H7 (cell line): ENCODE measurements around the gene SAMMSON. TPM values are rescaled to one million over a fixed set of nuclear protein-coding genes. Genes with fewer than 3 reads are reported as not detected.
A peak's percentile ranks its signal among the peaks of the same experiment; 100 is the strongest.

Experiments
- DNase-seq: peaks from one replicate; pipeline ENCODE4 v3.0.0; 2012
- H3K27me3 ChIP-seq: 2 replicates; pipeline ENCODE4 v1.6.0; 2011; ENCODE audit warnings: mild to moderate bottlenecking, low read length; ENCODE audit not compliant: control insufficient read depth, insufficient read depth
- H3K36me3 ChIP-seq: replicated peaks from 2 replicates; pipeline ENCODE4 v1.5.1; 2011; ENCODE audit warnings: low read length; ENCODE audit not compliant: control insufficient read depth, insufficient read depth
- H3K4me3 ChIP-seq: 2 replicates; pipeline ENCODE4 v1.5.1; 2011; ENCODE audit warnings: low read depth, mild to moderate bottlenecking, control low read depth, low read length, moderate library complexity; ENCODE audit not compliant: insufficient read depth
- total RNA-seq: library from RNA; depleted of rRNA; stranded (reverse); fragments of >200 nt; shearing (Covaris generic); gene quantifications from 2 replicates; pipeline ENCODE4 v1.2.3, GENCODE V29; 2014; rRNA removed

The SAMMSON gene
- 0.04 TPM in 1 of 2 replicates, not detected in the other for total RNA-seq

DNA sequence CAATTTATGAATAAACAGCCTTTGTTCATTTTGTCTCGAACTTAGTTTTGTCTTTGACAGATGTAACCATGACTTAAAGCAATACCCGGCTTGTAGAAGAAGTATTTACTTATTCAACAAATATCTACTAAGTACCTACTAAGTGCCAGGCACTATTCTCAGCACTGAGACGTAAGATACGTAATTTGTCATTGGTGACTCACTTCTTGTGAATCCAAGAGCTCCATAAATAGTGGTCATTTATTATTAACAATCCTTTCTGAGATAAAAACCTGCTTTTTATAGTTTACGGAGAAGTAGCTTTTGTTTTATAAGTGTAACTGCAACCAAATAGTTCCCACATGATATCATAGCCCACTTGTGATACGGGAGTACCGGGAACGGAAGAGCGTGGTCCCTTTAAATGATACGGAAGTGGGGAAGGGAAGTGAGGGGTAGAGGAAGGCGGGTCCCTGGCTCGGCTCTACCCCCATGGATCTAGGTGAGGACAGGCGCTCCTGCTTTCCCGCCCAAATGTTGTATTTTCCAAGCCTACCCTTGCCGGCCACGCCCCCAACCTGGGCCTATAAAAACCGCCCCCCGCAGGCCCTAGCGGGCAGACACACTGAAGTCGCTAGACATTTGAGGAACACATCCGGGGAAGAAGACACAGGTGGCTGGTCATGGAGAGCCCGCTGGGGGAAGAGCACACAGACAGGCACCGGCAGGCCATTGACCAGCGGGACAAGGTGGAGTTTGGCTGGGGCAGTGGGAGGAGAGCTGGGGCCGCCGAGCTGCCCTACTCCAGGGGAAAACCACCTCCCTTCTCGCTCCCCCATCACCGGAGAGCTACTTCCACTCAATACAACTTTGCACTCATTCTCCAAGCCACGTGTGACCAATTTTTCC is at the start of gene SAMMSON:
SAMMSON (plus strand) TSS at position 594 of the 888 bp plus-strand sequence.
- no peaks in the 10 kb centered on the region for H3K36me3 ChIP-seq
- DNase-seq: peak; percentile 20
- no peaks in the 10 kb centered on the region for H3K27me3 ChIP-seq
- no peak within 1 kb of the TSS for H3K4me3 ChIP-seq

DNA sequence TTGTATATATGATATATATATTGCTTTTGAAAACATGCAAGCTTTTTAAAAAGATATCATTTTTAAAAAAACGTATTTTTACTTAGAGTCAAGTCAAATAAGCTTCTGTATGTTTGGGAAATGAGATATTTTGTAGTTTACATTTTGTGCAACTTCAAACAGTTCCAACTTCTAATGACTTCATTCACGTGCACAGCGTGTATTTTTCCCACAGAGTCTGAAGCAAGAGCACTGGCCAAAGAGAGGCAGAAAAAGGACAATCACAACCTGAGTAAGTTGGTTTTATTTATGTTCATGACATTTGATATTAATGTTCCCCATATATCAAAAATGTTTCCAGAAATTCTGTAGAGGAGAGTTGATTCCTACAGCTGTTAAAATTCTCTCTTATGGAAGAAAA is 47.9 kb upstream of the SAMMSON start:
- H3K36me3 ChIP-seq: no peaks in the 10 kb centered on the region
- no peak overlapping the region for H3K4me3 ChIP-seq
- H3K27me3 ChIP-seq: no peaks in the 10 kb centered on the region
- no peak for DNase-seq

DNA sequence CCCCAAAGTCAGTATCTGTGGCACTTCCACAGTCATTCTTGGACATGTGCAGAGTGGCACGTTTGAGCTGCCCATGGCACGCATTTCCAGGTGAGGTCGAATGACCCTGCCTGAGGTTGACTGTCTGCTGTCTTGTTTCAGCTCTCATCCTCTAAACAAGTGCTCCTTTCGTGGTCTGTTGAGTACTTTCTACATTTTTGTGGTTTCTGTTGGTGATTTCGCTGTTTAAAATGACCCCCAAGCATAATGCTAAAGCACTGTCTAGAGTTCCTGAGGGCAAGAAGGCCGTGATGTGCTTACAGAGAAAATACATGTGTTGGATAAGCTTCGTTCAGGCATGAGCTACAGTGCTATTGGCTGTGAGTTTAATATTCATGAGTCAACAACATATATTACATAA is 40.0 kb upstream of the SAMMSON start:
- no peak for DNase-seq
- no peaks in the 10 kb centered on the region for H3K36me3 ChIP-seq
- no peak overlapping the region for H3K4me3 ChIP-seq
- H3K27me3 ChIP-seq: no peaks in the 10 kb centered on the region

DNA sequence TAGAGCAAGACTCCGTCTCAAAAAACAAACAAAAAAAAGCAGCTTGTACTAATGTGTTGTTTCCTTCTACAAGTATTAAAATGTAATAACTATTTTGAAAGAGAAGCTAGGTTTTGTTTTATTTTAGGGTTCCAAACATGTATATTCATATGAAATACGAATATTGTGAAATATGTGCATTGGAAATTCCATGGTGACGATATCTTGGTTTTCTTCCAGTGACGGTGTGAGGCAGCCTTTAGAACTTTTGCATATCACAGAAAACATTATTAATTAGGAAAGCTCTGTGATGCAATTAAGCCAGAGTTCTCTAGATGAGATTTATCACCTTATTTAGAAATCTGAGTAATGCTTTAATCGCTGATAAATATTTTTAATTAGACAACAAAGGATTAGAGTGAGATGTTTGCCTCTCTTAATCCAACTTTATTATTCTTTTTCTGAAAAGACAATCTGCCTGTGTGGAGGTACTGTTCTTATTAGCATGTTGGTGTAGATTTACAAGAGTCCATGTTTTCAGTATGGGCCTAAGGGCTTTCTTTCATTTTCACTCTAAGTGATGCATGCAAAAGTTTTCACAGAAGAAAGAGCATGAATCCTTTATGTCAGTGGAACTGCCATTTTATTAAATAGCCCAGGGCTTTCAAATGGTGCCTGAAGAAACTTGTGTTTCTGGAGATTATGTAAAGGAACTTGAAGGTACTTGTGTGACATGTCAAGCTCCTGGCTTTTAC is 37.7 kb upstream of the SAMMSON start:
- H3K36me3 ChIP-seq: no peaks in the 10 kb centered on the region

DNA sequence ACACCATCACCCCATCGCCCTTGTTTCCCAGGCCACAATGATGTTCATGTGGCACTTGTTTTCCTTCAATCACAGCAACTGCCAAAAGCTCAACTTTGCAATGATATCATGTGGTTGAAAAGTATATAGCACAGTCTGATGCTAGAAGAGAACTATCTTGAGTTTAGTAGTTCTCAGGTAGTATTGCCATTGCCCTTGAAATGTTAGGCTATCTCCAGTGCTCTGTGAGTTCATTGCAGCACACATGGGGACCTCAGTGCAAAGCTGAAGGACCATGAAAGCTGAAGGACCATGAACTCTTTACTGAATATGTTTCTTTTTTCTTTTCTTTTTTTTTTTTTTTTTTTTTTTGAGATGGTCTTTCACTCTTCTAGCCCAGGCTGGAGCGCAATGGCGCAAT is 35.9 kb upstream of the SAMMSON start:
- no peaks in the 10 kb centered on the region for H3K36me3 ChIP-seq
- no peak overlapping the region for H3K4me3 ChIP-seq
- no peak for DNase-seq
- no peaks in the 10 kb centered on the region for H3K27me3 ChIP-seq

More for the DNA sequence above, 37.7 kb upstream of the SAMMSON start:
- no peaks in the 10 kb centered on the region for H3K27me3 ChIP-seq
- no peak overlapping the region for H3K4me3 ChIP-seq
- DNase-seq: no peak

DNA sequence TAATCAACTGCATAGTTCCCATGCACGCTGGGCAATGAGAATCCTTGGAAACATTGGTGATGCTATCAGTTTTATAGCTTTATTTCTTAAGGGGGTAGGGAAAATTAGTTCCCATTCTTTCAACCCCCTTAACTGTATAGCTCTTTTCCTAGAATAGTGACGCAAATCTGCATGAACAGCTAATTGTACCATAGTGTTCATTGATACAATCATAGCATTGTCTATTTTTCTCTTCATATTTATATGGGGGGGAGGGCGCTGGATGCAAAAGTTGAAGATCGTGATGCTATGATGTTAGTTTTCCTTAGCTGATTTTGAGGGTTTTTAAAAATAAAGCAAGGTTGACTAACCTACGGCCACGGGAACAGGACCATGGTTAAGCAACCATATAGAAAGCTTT is 32.4 kb upstream of the SAMMSON start:
- H3K4me3 ChIP-seq: no peak overlapping the region
- no peak for DNase-seq
- H3K36me3 ChIP-seq: no peaks in the 10 kb centered on the region
- H3K27me3 ChIP-seq: no peaks in the 10 kb centered on the region

DNA sequence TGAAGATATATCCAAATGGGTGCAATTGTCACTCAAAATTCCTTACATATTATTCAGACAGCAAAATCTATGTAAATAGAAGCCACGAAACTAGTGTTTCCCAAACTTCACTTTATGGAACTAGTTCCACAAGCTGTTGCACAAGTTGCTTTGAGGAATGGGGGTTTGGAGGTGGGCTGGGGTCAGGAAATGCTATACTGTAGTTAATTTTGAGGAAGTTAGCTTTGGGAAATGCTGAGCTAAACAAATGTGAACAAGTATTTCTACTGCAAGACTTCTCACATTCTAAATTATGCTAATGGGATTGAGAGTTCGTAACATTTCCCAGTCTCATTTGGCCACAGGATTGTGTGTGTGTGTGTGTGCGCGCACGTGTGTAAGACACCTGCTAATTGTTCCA is 28.7 kb upstream of the SAMMSON start:
- H3K27me3 ChIP-seq: no peaks in the 10 kb centered on the region
- H3K4me3 ChIP-seq: no peak overlapping the region
- H3K36me3 ChIP-seq: no peaks in the 10 kb centered on the region
- no peak for DNase-seq

DNA sequence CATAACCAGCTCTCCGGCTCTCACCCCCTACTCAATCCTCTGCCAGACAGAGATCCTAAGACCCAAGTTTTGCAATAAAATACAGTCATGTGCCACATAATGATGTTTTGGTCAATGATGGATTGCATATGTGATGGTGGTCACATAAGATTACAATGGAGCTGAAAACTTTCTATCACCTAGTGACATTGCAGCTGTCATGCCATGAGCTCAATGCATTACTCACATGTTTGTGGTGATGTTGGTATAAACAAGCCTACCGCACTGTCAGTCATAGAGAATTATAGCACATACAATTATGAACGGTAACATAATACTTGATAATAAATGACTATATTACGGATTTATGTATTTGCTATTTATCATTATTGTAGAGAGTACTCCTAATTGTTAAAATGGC is 26.9 kb upstream of the SAMMSON start:
- no peaks in the 10 kb centered on the region for H3K36me3 ChIP-seq
- no peak for DNase-seq
- H3K27me3 ChIP-seq: no peaks in the 10 kb centered on the region
- no peak overlapping the region for H3K4me3 ChIP-seq

DNA sequence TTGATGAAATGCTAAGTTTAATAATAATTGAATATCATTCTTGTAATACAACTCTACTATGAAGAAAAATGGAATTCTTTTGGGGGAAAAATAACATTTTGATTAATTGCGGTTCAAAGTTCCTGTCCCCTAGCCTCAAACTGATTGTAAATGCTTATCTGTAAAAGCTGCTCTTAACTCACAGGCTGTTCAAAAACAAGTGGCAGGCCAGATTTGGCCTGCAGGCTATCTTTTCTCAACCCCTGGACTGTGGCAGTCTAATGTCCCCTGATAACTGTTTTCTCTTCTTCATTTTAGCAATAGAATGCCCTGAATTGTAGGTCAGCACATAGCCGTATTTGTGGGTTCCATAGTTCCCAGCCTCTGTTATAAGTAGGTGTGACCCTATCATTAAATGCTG is 23.5 kb upstream of the SAMMSON start:
- no peak for DNase-seq
- no peak overlapping the region for H3K4me3 ChIP-seq
- no peaks in the 10 kb centered on the region for H3K27me3 ChIP-seq
- H3K36me3 ChIP-seq: no peaks in the 10 kb centered on the region

DNA sequence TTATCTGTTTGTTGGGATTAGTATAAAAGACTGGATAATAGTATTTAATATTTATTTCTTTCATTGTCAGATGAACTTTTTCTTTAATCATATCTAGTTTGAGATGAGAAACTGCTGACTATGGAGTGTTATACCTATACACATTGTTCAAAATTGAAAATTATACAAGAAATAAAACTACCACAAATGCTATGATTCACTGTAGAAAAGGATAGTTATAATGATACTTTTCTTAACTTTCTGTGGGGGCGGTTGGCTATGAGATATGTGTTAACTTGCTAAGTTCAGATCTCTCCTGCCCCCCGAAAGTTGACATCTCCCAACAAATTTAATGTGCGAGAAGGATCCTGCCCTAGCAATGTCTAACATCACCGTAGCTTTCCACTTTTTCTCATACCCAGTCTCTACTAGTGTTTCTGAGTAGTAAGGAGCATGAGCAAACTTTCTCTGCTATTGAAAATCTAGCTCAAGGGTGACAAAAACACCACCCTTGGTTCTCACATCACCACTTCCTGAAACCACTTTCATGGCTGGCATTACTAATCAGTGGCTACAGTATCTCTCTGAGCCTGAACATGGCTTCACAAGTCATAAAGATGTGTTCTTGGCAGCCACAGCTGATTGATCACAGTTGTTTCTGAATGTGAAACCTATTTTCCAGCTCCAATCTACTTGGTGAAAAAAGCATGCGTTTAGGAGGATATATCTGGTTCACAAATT is 15.8 kb upstream of the SAMMSON start:
- H3K27me3 ChIP-seq: peaks cover 3% of the 10 kb centered on the region; the same call in 1 of the 2 replicates
- no peak overlapping the region for H3K4me3 ChIP-seq
- no peaks in the 10 kb centered on the region for H3K36me3 ChIP-seq
- no peak for DNase-seq

DNA sequence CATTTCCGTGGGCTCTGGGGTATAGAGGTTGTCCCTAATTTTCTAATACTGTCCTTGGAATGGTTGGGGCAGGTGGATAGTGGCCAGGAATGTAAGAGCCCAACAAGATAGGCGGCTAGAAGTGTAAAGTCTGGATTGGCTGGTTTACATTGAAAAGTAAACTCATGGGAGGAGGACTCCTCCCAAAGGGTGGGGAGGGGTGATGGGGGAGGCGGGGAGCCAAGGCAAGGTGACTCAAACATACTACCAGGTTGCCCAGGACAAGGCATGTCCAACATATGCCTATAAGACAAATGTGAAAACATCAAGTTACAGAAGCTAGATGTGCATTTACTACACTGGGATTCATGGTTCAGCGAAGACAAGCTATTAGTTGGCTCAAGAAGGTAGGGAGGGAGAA is 14.3 kb upstream of the SAMMSON start:
- Histone ChIP-seq H3K4me3 (no peak overlapping the region), H3K36me3 (no peaks in the 10 kb centered on the region), H3K27me3 (peaks cover 3% of the 10 kb centered on the region; the same call in 1 of the 2 replicates)
- no peak for DNase-seq

DNA sequence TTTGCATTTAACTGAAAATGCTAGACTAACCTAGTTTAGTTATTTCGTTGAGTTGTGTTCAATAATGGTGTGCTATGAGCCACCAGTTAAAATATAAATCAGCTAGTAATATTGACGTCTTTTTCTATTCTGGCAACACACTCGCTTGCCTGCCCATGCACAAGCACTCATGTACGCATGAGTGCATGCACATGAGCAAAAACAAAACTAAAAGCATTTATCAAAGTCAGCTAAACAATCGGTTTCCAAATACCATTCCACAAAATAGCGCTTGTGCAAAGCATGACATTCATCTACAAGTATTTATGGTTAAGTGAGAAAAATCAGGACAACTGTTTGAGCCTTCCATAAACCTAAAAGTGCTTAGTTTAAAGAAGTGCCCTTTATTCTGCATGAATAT is 13.1 kb upstream of the SAMMSON start:
- H3K27me3 ChIP-seq: peaks cover 3% of the 10 kb centered on the region; the same call in 1 of the 2 replicates
- H3K36me3 ChIP-seq: no peaks in the 10 kb centered on the region

DNA sequence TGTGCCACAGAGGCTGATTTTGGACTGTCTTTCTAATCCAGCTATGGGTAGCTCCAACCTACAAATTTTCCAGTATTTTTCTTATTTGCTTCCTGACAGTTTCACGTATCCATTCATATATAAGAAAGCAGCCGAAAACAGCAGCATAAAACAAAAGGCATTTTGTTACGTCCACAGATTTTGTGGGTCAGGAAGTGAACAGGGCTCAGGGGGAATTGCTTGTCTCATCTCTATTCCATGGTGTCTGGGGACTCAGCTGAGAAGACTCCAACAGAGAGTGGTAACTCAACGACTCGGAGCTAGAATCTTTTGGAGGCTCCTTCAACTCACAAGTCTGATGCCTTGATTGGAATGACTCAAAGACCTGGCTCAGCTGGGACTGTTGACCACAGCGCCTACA is 11.7 kb upstream of the SAMMSON start:
- Histone ChIP-seq H3K27me3 (peaks cover 3% of the 10 kb centered on the region; the same call in 1 of the 2 replicates), H3K4me3 (no peak overlapping the region), H3K36me3 (no peaks in the 10 kb centered on the region)
- no peak for DNase-seq

More for the DNA sequence above, 13.1 kb upstream of the SAMMSON start:
- no peak overlapping the region for H3K4me3 ChIP-seq
- no peak for DNase-seq

DNA sequence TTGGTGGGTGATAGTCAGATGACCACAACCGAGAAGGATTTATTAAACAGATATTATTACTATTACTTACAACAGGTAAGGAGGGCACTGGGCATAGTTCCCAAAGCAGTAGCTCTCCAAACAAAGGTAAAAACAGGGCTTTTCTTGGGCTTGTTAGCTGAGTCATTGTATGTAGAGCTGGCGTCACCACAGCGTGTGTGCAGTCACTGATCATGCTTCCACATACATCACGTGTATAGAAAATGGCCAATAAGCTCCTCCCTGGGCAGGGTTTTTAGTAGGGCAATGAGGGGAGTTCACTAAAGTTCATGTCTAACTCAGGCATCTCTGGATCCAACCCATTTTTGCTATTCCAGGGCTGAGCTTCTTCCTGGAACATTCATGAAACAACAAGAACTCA is 5.8 kb upstream of the SAMMSON start:
- no peak overlapping the region for H3K4me3 ChIP-seq
- DNase-seq: no peak

More for the DNA sequence above, 5.8 kb upstream of the SAMMSON start:
- no peaks in the 10 kb centered on the region for H3K27me3 ChIP-seq
- no peaks in the 10 kb centered on the region for H3K36me3 ChIP-seq
